ENCODE data around the gene ALOX5.
"Not testable (repeated sequence)": the region's sequence is repeated elsewhere in the genome, so short reads cannot be mapped to it uniquely, and the experiment has no call there.

ALOX5 gene

DNA sequence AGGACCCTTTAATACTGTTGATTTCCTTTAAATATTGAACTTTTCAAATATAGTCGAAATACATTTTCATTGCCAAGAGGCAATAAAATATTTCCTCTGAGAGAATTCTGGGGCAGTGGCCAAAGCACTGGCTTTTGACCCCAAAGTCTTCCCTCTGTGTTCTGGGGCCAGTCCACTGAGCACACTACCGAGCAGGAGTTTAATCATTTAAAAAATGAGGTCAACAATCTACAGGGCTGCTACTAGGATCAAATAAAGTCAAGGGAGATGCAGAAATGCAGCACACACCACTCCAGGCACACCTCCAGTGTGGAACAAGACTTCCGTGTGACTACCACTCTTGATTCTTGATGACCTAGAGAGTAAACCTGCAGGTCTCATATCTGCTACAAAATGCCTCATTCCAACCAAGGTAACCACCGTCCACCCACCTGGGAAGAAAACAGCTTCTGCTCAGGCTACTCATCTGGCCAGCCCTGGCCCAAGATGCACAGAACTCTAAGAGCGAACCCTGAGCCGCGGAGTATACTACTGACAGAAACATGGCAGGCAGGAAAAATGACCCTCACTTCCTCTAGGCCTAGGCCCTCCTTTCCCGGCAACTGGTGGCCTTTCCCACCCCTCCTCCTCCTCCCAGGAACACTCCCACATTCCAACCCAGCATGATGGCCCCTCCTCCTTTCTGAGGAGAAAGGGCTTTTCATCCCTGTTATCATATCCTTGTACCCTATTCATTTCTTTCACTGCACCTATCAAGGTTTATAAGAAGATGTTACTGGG lies 97.7 kb downstream of the ALOX5 start:
- peaks cover 14% of the 10 kb centered on the region for H3K9me3 Mint-ChIP-seq
- H3K4me1 Mint-ChIP-seq (ENCODE audit: low read depth) = peaks cover 33% of the 10 kb centered on the region
- H3K4me3 Mint-ChIP-seq = no peak overlapping the region
- H3K36me3 Mint-ChIP-seq (ENCODE audit: low read depth) = peaks cover 23% of the 10 kb centered on the region
- no peaks in the 10 kb centered on the region for H3K27me3 Mint-ChIP-seq
- peak overlapping the region; percentile 12 for H3K27ac Mint-ChIP-seq
- intact Hi-C loops (cut with micrococcal nuclease) = no loop called here

DNA sequence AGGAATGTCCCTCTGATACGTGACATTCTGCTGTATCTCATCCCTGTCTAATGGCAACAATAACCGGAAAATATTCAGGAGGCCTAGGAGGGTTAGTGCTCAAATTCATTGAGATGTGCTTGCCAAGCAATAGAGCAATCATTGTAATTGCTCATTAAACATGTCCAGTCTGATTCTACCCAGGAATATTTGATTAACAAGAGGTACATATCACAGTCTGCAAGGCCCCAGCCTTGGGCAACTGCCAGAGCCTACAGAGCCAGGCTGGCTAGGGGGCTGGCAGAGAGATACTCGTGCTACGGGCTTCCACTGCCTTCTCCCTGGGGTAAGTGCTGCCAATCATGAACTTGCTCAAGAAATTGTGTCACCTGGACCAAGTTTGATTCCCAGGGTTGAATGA lies 99.1 kb downstream of the ALOX5 start:
- Mint-ChIP-seq H3K4me3 (no peak overlapping the region), H3K36me3 (ENCODE audit: low read depth) (peaks cover 36% of the 10 kb centered on the region), H3K9me3 (peaks cover 28% of the 10 kb centered on the region), H3K27ac (no peak overlapping the region), H3K4me1 (ENCODE audit: low read depth) (peaks cover 19% of the 10 kb centered on the region), H3K27me3 (no peaks in the 10 kb centered on the region)
- intact Hi-C loops (cut with micrococcal nuclease) = no loop called here

DNA sequence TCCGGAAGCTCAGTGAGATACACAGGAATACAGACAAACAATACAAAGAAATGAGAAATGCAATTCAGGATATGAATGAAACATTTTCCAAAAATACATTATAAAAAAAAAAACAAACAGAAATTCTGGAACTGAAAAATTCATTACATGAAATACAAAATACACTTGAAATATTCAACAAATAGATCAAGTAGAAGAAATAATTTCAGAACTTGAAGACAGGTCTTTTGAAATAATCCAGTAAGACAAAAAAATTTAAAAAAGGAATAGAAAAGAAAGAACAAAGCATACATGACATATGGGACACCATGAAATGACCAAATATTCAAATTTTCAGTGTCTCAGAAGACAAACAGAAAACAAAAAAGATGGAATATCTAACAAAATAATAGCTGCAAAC lies 102.5 kb downstream of the ALOX5 start:
- Mint-ChIP-seq H3K9me3 (peaks cover 56% of the 10 kb centered on the region), H3K27ac (no peak overlapping the region), H3K4me1 (ENCODE audit: low read depth) (no peaks in the 10 kb centered on the region), H3K36me3 (ENCODE audit: low read depth) (peaks cover 60% of the 10 kb centered on the region), H3K4me3 (no peak overlapping the region), H3K27me3 (no peaks in the 10 kb centered on the region)
- intact Hi-C loops (cut with micrococcal nuclease) = no loop called here

DNA sequence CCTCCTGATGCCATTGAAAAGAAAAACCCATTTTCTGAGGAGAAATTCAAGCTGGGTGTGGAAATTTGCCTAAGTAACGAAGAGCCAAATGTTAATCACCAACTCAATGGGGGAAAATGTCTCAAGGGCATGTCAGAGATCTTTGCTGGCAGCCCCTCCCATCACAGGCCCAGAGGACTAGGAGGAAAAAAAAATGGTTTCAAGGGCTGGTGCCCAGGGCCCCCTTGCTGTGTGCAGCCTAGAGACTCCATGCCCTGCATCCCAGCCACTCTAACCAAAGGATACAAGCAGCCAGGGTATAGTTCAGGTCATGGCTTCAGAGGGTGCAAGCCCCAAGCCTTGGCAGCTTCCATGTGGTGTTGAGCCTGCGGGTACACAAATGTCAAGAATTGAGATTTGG lies 106.3 kb downstream of the ALOX5 start:
- intact Hi-C loops (cut with micrococcal nuclease) = loop anchor here (5.0 kb wide), 1 partner anchor 47 kb away; no protein-coding TSS in a partner anchor
- H3K36me3 Mint-ChIP-seq (ENCODE audit: low read depth) = peaks cover 92% of the 10 kb centered on the region
- H3K4me3 Mint-ChIP-seq = no peak overlapping the region
- H3K27me3 Mint-ChIP-seq = no peaks in the 10 kb centered on the region
- peaks cover 59% of the 10 kb centered on the region for H3K9me3 Mint-ChIP-seq
- no peak overlapping the region for H3K27ac Mint-ChIP-seq
- H3K4me1 Mint-ChIP-seq (ENCODE audit: low read depth) = no peaks in the 10 kb centered on the region

DNA sequence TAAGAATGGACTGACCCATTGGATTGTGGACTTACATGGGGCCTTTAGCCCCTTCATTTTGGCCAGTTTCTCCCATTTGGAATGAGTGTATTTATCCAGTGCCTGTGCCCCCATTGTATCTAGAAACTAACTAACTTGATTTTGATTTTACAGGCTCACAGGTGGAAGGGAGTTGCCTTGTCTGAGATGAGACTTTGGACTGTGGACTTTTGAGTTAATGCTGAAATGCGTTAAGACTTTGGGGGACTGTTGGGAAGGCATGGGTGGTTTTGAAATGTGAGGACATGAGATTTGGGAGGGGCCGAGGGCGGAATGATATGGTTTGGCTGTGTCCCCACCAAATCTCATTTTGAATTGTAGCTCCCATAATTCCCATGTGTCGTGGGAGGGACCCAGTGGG lies 107.1 kb downstream of the ALOX5 start:
- not testable (repeated sequence) for H3K4me3 Mint-ChIP-seq; H3K27ac Mint-ChIP-seq; H3K4me1 Mint-ChIP-seq (ENCODE audit: low read depth); H3K27me3 Mint-ChIP-seq
- intact Hi-C loops (cut with micrococcal nuclease) = loop anchor here (5.0 kb wide), 1 partner anchor 46 kb away; no protein-coding TSS in a partner anchor
- H3K36me3 Mint-ChIP-seq (ENCODE audit: low read depth) = peaks cover 85% of the 10 kb centered on the region
- peaks cover 51% of the 10 kb centered on the region for H3K9me3 Mint-ChIP-seq

DNA sequence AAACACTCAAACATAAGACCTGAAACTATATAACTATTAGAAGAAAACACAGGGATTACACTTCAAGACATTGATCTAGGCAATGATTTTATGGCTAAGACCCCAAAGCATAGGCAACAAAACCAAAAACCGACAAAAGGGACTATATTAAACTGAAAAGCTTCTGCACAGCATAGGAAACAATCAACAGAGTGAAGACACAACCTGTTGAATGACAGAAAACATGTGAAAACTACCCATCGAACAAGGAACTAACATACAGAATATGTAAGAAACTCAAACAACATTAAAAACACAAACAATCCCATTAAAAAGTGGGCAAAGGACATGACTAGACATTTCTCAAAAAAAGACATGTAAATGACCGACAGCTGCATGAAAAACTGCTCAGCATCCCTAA lies 109.0 kb downstream of the ALOX5 start:
- H3K4me3 Mint-ChIP-seq = no peak overlapping the region
- intact Hi-C loops (cut with micrococcal nuclease) = loop anchor here (5.0 kb wide), 1 partner anchor 44 kb away; no protein-coding TSS in a partner anchor
- H3K27me3 Mint-ChIP-seq = no peaks in the 10 kb centered on the region
- no peaks in the 10 kb centered on the region for H3K4me1 Mint-ChIP-seq (ENCODE audit: low read depth)
- H3K27ac Mint-ChIP-seq = no peak overlapping the region
- H3K36me3 Mint-ChIP-seq (ENCODE audit: low read depth) = peaks cover 85% of the 10 kb centered on the region
- peaks cover 32% of the 10 kb centered on the region for H3K9me3 Mint-ChIP-seq

DNA sequence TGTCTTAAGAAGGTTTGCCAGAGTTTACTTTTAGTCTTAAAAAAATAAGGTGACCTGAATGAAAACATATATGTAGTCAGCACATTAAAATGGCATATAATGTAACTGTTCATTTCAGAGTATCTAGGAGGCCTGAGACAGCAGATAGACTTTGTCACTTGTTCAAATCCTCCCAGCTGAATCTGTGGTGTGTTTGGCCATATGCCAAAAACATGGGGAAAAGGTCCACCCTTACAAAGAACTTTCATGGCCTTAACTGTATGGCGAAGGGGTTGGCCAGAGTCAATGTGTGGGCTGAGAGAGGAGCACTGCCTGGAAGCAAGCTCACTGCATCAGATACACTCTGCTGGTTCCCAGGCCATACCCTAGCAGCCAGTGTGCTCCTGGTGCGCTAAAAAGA lies 113.7 kb downstream of the ALOX5 start:
- intact Hi-C loops (cut with micrococcal nuclease) = no loop called here
- H3K27me3 Mint-ChIP-seq = no peaks in the 10 kb centered on the region
- H3K27ac Mint-ChIP-seq = no peak overlapping the region
- peaks cover 53% of the 10 kb centered on the region for H3K36me3 Mint-ChIP-seq (ENCODE audit: low read depth)
- no peak overlapping the region for H3K4me3 Mint-ChIP-seq
- no peaks in the 10 kb centered on the region for H3K4me1 Mint-ChIP-seq (ENCODE audit: low read depth)
- peaks cover 8% of the 10 kb centered on the region for H3K9me3 Mint-ChIP-seq

DNA sequence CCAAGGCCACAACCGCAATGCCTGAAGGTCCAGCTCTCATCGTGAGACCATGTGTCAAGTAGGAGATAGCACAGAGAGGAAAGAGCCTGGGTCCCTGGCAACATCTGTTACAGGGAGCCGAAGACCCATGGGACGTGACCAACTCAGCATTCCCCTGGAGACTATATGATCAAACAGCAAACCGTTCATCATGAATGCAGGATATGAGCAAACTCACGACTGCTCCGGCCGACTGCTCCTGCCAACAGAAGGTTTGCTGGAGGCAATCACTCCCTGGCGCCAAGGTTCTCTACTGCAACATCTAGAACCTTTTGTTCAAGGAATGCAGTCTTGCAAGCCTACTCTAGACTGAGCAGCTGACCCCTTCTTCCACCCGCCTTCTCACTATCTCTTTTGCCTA lies 114.3 kb downstream of the ALOX5 start:
- Mint-ChIP-seq H3K36me3 (ENCODE audit: low read depth) (peaks cover 55% of the 10 kb centered on the region), H3K27me3 (no peaks in the 10 kb centered on the region), H3K4me3 (no peak overlapping the region), H3K9me3 (peaks cover 8% of the 10 kb centered on the region), H3K27ac (no peak overlapping the region), H3K4me1 (ENCODE audit: low read depth) (no peaks in the 10 kb centered on the region)
- intact Hi-C loops (cut with micrococcal nuclease) = no loop called here

DNA sequence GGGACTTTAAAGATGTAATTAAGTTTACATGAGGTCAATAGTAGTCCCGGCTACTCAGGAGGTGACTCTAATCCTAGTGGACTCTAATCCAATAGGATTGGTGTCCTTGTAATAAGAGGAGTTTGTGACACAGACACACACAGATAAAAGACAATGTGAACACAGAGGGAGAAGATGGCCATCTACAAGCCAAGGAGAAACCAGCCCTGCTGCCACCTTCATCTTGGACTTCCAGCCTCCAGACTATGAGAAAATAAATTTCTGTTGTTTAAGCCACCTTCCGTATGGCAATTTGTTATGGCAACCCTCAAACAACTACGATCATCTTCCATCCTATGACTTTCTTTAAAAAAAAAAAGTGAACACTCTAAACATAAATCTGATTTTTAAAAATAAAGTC lies 116.3 kb downstream of the ALOX5 start:
- Mint-ChIP-seq H3K9me3 (peaks cover 12% of the 10 kb centered on the region), H3K4me1 (ENCODE audit: low read depth) (no peaks in the 10 kb centered on the region), H3K4me3 (no peak overlapping the region), H3K36me3 (ENCODE audit: low read depth) (peaks cover 39% of the 10 kb centered on the region), H3K27ac (no peak overlapping the region), H3K27me3 (no peaks in the 10 kb centered on the region)
- intact Hi-C loops (cut with micrococcal nuclease) = no loop called here

DNA sequence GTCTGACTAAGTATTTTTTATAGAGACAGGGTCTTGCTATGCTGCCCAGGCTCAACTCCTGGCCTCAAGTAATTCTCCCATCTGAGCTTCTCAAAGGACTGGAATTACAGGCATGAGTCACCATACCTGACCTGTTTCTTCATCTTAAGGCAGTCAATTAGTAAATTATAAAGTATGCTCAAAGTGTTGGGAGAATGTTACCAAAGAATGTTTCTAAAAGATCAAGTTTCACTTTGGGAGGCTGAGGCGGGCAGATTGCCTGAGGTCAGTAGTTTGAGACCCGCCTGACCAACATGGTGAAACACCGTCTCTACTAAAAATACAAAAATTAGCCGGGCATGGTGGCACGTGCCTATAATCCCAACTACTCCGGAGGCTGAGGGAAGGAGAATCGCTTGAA lies 117.0 kb downstream of the ALOX5 start:
- Mint-ChIP-seq H3K27ac (no peak overlapping the region), H3K4me1 (ENCODE audit: low read depth) (no peaks in the 10 kb centered on the region), H3K36me3 (ENCODE audit: low read depth) (peaks cover 46% of the 10 kb centered on the region)

More for the DNA sequence above, 117.0 kb downstream of the ALOX5 start:
- peaks cover 20% of the 10 kb centered on the region for H3K9me3 Mint-ChIP-seq
- H3K4me3 Mint-ChIP-seq = no peak overlapping the region
- intact Hi-C loops (cut with micrococcal nuclease) = no loop called here
- no peaks in the 10 kb centered on the region for H3K27me3 Mint-ChIP-seq
